B cell (primary cell): ENCODE measurements around the gene KIF21B.

Experiments
- CTCF ChIP-seq: fragments of 200-600 bp; IDR thresholded peaks from one replicate; pipeline ENCODE4 v1.8.0; 2022; ENCODE audit warnings: antibody characterized with exemption, mild to moderate bottlenecking
- EZH2 ChIP-seq: IDR thresholded peaks from 2 replicates; pipeline ENCODE4 v1.6.1; 2012; ENCODE audit warnings: borderline replicate concordance, low read depth, mild to moderate bottlenecking, moderate library complexity, low read length; ENCODE audit not compliant: insufficient read depth, poor library complexity, severe bottlenecking

GRCh38 chr1:201024625-201024998 is 1.1 kb upstream of the KIF21B start:
- TF ChIP-seq CTCF (no peak), EZH2 (no peak)
